AG10803 (cell line): Measurements from ENCODE around the gene VGLL4.
A peak's percentile ranks its signal among the peaks of the same experiment; 100 is the strongest.

ENCODE experiments used
- DNase-seq: peaks from one replicate; pipeline ENCODE4 v3.0.0; 2010; ENCODE audit warnings: low read depth
- H3K4me3 ChIP-seq: 2 replicates; pipeline ENCODE4 v1.5.1; 2011; ENCODE audit warnings: mild to moderate bottlenecking, low read length, control low read depth
- TF ChIP-seq, protein P1 (sequence below): conservative IDR thresholded peaks from 2 replicates; pipeline ENCODE4 v1.5.1; 2011; ENCODE audit warnings: mild to moderate bottlenecking, low read length, control low read depth, inconsistent platforms

VGLL4 gene

DNA sequence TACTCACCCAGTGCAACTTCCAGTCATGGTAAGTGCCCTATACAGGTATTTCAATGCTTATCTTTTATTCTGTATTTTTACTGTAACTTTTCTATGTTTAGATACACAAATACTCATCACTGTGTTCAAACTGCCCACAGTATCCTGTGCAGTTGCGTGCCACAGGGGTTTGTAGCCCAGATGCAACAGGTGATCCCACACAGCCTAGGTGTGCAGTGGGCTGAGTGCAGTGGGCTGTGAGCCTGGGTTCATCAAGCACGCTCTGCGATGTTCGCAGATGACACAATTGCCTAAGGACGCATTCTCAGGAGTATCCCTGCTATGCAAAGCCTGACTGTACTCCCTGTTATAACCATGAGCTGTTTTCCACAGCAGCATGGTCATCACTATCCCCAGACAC, 36.2 kb upstream of the VGLL4 start:
- TF ChIP-seq, protein P1, sequence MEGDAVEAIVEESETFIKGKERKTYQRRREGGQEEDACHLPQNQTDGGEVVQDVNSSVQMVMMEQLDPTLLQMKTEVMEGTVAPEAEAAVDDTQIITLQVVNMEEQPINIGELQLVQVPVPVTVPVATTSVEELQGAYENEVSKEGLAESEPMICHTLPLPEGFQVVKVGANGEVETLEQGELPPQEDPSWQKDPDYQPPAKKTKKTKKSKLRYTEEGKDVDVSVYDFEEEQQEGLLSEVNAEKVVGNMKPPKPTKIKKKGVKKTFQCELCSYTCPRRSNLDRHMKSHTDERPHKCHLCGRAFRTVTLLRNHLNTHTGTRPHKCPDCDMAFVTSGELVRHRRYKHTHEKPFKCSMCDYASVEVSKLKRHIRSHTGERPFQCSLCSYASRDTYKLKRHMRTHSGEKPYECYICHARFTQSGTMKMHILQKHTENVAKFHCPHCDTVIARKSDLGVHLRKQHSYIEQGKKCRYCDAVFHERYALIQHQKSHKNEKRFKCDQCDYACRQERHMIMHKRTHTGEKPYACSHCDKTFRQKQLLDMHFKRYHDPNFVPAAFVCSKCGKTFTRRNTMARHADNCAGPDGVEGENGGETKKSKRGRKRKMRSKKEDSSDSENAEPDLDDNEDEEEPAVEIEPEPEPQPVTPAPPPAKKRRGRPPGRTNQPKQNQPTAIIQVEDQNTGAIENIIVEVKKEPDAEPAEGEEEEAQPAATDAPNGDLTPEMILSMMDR, result no peak
- DNase-seq, result no peak
- no peak overlapping the region for H3K4me3 ChIP-seq

DNA sequence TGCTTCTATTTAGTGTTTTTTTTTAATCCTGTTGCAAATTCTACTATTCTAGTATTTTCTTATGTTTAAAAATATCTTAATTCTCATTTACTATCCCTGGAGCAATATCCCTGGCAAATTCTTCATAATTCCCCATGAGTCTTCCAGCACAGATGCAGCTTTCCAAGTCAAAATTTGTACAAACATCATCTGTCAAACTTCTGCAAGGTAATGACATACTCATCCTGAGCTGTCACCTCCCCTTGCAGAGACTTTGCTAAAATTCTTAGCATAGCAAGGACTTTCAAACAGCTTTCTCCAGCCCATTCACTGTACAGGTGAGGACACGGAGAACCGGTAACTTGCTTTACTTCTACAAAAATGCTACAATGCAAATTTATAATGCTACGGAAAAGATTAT, 28.6 kb upstream of the VGLL4 start:
- DNase-seq, result no peak
- H3K4me3 ChIP-seq, result no peak overlapping the region
- TF ChIP-seq, protein P1, result no peak

DNA sequence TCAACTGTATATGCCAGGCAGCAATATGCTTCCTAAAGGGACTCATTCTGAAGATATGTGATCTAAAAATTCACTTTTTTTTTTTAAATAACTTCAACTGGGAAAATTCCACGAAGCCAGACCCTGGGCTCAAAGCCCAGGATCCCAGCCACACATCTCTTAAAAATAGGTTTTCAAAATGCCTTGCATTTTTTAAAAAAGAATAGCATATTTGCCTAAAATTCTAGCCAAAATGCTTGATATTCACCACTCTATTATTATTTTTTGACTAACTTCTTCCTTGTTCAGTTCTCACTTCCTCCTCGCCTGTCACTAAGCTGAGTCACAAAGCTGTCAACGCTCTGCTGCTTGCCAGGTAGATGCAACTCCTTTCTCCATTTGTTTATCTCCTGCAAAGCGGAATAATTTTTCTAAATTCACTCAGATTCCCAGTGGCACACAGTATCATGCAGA, 28.0 kb upstream of the VGLL4 start:
- H3K4me3 ChIP-seq, result no peak overlapping the region
- peak; percentile 95 for DNase-seq
- TF ChIP-seq, protein P1, result no peak

DNA sequence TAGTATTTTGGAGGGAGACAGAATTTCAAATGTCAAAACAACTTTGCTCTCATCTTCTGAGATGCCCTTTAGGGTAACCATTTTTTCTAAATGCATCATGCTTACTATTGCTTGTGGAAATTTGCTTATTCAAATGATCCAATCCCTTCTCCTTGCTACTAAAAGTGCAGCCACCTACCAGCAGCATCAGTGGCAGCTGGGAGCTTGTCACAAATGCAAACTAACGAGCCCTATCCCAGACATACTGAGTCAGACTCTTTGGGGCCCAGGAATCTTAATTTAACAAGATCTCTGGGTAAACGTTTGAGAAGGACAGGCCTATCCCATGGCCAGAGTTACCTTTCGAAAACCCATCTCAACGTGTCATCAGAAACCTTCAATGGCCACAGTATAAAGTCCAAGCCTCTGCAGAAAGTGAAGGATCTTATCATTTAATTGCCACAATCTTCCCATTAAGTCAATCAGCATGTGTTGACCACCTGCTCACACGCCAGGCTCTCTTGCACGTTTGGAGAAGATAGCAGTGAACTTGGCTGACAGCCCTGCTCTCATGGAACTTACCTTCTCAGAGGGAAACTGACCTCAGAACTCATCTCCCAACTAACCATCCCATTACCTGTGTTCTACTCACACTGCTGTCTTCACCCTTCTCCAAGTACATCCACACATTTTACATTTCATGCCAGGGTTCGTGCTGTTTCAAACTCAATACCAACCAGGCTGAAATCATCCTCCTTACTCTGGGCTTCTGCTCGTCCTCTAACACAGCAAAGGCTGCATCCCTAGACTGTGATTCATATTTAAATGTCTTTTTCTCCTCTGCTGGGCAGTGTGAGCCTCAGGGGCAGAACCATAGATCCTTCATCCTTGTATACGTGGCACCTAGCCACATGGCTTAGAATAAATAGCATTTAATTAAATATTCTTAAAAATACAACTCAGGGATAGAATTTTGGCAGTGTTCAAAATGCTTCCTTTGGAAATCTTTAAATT, 24.8 kb upstream of the VGLL4 start:
- DNase-seq, result peak; percentile 70
- TF ChIP-seq, protein P1, result no peak

DNA sequence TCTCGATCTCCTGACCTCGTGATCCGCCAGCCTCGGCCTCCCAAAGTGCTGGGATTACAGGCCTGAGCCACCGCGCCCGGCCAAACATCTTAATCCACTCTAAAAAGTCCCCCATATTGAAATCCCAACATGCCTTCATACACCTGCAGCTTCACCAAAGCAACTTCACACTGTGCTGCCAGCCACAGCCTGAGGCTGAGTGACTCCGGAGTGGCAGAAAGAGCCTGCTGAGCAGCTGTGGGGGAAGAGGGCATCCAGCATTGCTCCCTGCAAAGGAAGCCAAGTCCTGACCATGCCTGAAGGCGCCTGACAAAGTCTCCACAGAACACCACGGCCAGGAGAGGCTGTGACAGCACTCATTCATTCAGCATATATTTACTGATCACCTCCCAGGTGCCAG, 21.6 kb upstream of the VGLL4 start:
- no peak overlapping the region for H3K4me3 ChIP-seq
- TF ChIP-seq, protein P1, result no peak
- no peak for DNase-seq

More for the DNA sequence above, 24.8 kb upstream of the VGLL4 start:
- no peak overlapping the region for H3K4me3 ChIP-seq

DNA sequence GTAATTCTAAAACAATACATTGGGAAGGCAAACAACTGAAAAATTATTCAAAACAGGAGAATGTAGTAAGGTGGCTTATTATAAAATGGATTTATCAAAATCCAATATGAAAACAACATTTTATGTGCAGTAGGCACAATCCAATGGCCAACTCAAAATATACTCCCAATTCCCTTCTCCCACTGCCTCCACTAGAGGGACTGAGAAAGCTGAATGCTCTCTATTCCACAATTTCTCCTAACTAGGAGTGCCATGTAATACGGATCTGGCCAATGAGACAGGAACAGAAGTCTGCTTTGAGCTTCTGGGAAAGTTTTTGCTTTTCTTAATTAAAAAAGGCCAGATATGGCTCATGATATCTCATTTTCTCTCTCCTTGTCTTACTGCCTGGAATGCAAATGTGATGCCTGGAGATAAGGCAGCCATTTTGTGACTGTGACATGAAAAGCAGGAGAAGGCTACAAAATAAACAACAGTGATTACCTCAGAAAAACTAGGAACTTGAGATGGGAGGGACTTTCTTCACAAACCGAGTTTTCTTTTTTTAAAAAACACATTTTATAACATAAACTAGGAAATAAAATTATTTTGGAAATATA, 18.8 kb upstream of the VGLL4 start:
- TF ChIP-seq, protein P1, result peak; percentile 56
- peak; percentile 36 for DNase-seq
- H3K4me3 ChIP-seq, result no peak overlapping the region
